Transverse colon (tissue), 4 donors: ENCODE measurements around the gene KASH5. TPM values are rescaled to one million over a fixed set of nuclear protein-coding genes. Genes with fewer than 3 reads are reported as not detected.

Source experiments
- DNase-seq: peaks from one replicate; pipeline ENCODE4 v3.0.0-alpha.2; 2019
- H3K27ac ChIP-seq, 4 donors: fragments of 200-600 bp; sonication (generic); 2 replicates each; pipeline ENCODE4 v1.5.1; 2016 to 2018; ENCODE audit warnings: inconsistent platforms in 4 of 4
- H3K27me3 ChIP-seq: fragments of 200-600 bp; sonication (generic); 2 replicates; pipeline ENCODE4 v1.5.1; 2017; ENCODE audit warnings: inconsistent platforms
- H3K36me3 ChIP-seq, 4 donors: fragments of 200-600 bp; sonication (generic); 2 replicates each; pipeline ENCODE4 v1.5.1; 2017 to 2019; ENCODE audit warnings: inconsistent platforms in 4 of 4
- H3K4me1 ChIP-seq, 4 donors: fragments of 200-600 bp; sonication (generic); 2 replicates each; pipeline ENCODE4 v1.5.1; 2017 to 2020; ENCODE audit warnings: inconsistent platforms in 4 of 4
- H3K4me3 ChIP-seq, 4 donors: fragments of 200-600 bp; sonication (generic); 1 replicate in 1 of 4; 2 replicates in 3 of 4; pipeline versions ENCODE4 v1.5.1 to v1.6.1; 2017 to 2019; ENCODE audit warnings: inconsistent platforms in 4 of 4
- H3K9me3 ChIP-seq, 2 donors: fragments of 200-600 bp; sonication (generic); 2 replicates each; pipeline ENCODE4 v1.5.1; 2017 to 2019; ENCODE audit warnings: inconsistent platforms in 2 of 2
- EP300 ChIP-seq: sonication (generic); formaldehyde crosslinking; IDR thresholded peaks from one replicate; pipeline ENCODE4 v1.6.1; 2017; ENCODE audit warnings: antibody characterized with exemption, low read depth
- POLR2A ChIP-seq: fragments of 450-650 bp; IDR thresholded peaks from one replicate; pipeline ENCODE4 v1.6.1; 2016; ENCODE audit warnings: antibody characterized with exemption, mild to moderate bottlenecking, moderate library complexity
- POLR2AphosphoS5 ChIP-seq, 3 donors: sonication (generic); formaldehyde crosslinking; IDR thresholded peaks; one replicate each; pipeline ENCODE4 v1.6.1; 2016; ENCODE audit warnings: antibody characterized with exemption in 3 of 3
- WGBS, 2 donors: methylation state at CpG; one replicate each; pipeline ENCODE4 v1.1.5; 2018; ENCODE audit warnings: low coverage in 1 of 2; 5-methylcytosine and 5-hydroxymethylcytosine counted together
- in situ Hi-C, 4 donors: fragments of 200-750 bp; cut with MboI; loops; one replicate each; pipeline versions ENCODE4 v1.15.0 to v1.15.1; 2017; ENCODE audit warnings: low sequenced_read_pairs in 3 of 4, low pct_ligation_motif_present in 1 of 4, low pct_unique_long_range_greater_than_20kb in 1 of 4
- intact Hi-C: fragments of 100-400 bp; cut with DNase I; formaldehyde crosslinking; loops from one replicate; pipeline ENCODE4 v1.15.1; 2023; ENCODE audit warnings: low total_unique reads
- total RNA-seq, 4 donors: library from RNA; depleted of rRNA; stranded (reverse); fragments of >200 nt; gene quantifications; one replicate each; pipeline ENCODE4 v1.1.0, GENCODE V29; 2016
- TF ChIP-seq, protein P1 (sequence below), 5 experiments: fragments of 200-600 bp in 3 of 5; fragments of 450-650 bp in 2 of 5; sonication (generic) in 3 of 5; IDR thresholded peaks; 1 replicate in 2 of 5; 2 replicates in 3 of 5; pipeline ENCODE4 v1.5.1; 2016 to 2017; ENCODE audit warnings: antibody characterized with exemption in 5 of 5, inconsistent platforms in 3 of 5, mild to moderate bottlenecking in 2 of 5, moderate library complexity in 1 of 5

The KASH5 gene
- total RNA-seq, 4 donors from 2014 or later, result not detected

DNA sequence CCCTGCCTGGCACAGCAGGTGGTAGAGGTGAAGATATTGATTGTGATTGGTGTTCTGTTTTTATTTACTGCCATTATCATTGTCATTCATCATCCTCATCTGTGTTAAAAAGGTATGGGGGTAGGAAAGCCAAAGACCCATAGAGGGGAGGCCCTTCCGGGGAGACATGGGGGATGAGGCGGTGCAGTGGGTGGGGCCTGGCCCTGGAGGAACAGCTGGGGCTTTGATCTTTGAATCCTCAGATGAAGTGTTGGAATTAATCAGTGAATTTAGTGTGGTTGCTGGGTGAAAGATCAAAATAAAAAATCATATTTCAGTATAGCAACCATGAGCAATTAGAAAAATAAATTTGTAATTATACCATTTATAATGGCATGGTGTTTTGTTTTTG, 27.8 kb downstream of the KASH5 start:
- no peak overlapping the region for H3K27ac ChIP-seq
- no peaks in the 10 kb centered on the region for H3K36me3 ChIP-seq
- 81% methylated on average over 2 of the region's 2 CpGs for WGBS, 2 donors
- H3K27me3 ChIP-seq, result peaks cover 60% of the 10 kb centered on the region
- H3K9me3 ChIP-seq, result no peaks in the 10 kb centered on the region
- in situ Hi-C loops (no loop called here), intact Hi-C loops (no loop called here)
- TF ChIP-seq EP300 (no peak), POLR2A (no peak), POLR2AphosphoS5 (IDR thresholded peaks at IDR 0.05) (no peak)
- TF ChIP-seq, protein P1, sequence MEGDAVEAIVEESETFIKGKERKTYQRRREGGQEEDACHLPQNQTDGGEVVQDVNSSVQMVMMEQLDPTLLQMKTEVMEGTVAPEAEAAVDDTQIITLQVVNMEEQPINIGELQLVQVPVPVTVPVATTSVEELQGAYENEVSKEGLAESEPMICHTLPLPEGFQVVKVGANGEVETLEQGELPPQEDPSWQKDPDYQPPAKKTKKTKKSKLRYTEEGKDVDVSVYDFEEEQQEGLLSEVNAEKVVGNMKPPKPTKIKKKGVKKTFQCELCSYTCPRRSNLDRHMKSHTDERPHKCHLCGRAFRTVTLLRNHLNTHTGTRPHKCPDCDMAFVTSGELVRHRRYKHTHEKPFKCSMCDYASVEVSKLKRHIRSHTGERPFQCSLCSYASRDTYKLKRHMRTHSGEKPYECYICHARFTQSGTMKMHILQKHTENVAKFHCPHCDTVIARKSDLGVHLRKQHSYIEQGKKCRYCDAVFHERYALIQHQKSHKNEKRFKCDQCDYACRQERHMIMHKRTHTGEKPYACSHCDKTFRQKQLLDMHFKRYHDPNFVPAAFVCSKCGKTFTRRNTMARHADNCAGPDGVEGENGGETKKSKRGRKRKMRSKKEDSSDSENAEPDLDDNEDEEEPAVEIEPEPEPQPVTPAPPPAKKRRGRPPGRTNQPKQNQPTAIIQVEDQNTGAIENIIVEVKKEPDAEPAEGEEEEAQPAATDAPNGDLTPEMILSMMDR (IDR thresholded peaks at IDR 0.05), result no peak
- H3K4me3 ChIP-seq, result no peak overlapping the region
- peaks cover 0 to 1% (median 0%) of the 10 kb centered on the region in 4 donors for H3K4me1 ChIP-seq
- no peak for DNase-seq

DNA sequence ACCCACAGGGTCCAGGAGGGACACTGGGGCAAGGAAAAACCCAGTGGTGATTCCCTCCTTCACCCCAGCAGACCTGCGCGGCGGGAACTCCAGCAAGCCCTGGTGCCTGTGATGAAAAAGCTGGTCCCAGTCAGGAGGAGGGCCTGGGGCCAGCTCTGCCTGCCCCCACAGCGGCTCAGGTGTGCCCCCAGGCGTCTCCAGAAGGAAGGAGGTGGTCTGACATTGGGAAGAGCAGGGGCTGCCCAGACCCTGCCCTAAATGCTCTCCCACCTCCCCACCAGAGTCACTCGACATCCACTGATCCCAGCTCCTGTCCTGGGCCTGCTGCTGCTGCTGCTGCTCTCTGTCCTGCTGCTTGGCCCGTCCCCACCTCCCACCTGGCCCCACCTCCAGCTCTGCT, 29.0 kb downstream of the KASH5 start:
- 17 to 58% methylated on average over 1 to 7 of the region's 7 CpGs for WGBS, 2 donors
- peaks cover 73% of the 10 kb centered on the region for H3K27me3 ChIP-seq

DNA sequence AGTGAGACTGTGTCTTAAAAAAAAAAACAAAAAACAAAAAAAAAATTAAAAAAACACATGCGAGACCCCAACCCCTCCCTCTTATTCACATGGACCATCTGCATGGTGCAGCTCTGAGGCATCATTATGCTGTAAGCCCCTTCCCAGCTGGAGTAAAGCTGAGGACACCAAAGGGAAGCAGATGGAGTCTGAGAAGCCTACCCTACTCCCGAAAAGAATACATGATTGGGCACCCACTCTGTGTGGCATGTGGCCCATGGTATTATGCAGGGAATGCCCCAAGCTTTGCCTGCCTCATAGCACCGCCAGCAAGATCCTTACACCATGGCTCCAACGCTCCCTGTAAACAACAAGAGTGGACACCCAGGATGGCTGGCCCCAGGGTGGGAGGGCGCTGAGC, 30.5 kb downstream of the KASH5 start:
- in situ Hi-C loops (no loop called here), intact Hi-C loops (no loop called here)
- TF ChIP-seq, protein P1 (IDR thresholded peaks at IDR 0.05), result no peak
- no peak for TF ChIP-seq POLR2AphosphoS5 (IDR thresholded peaks at IDR 0.05)
- no peak for TF ChIP-seq EP300

More for the DNA sequence above, 29.0 kb downstream of the KASH5 start:
- no peak overlapping the region for H3K4me3 ChIP-seq
- no peaks in the 10 kb centered on the region for H3K9me3 ChIP-seq
- no peak for DNase-seq
- TF ChIP-seq POLR2A, result no peak
- no peak for TF ChIP-seq POLR2AphosphoS5 (IDR thresholded peaks at IDR 0.05)
- TF ChIP-seq, protein P1 (IDR thresholded peaks at IDR 0.05), result no peak
- TF ChIP-seq EP300, result no peak
- peaks cover under 1 to 9% (median 4%) of the 10 kb centered on the region in 4 donors for H3K4me1 ChIP-seq
- no peak overlapping the region for H3K27ac ChIP-seq
- in situ Hi-C loops, result no loop called here
- H3K36me3 ChIP-seq, result no peaks in the 10 kb centered on the region
- intact Hi-C loops, result no loop called here

DNA sequence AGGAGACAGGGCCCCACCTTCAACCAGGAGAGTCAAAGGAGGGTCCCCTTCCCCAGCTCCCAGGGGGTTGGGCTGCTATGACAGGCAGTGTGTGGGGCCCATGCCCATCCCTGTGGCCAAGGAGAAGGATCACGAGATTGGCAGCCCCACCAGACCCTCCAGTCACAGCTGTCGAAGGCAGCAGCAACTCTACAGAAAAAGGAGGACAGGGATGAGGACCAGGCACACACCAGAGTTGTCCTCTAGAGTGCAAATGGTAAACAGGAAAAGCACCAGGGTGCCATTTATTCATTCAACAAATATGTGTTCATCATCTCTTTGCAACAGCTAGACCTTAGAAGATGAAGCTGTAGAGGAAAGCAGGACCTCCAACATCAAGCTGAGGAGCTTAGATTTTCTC, 31.1 kb downstream of the KASH5 start:
- no peaks in the 10 kb centered on the region for H3K9me3 ChIP-seq
- no peak overlapping the region for H3K4me3 ChIP-seq
- in situ Hi-C loops (no loop called here), intact Hi-C loops (no loop called here)
- H3K27ac ChIP-seq, result no peak overlapping the region
- H3K27me3 ChIP-seq, result peaks cover 89% of the 10 kb centered on the region
- no peak for DNase-seq
- WGBS, 2 donors, result 56% methylated on average over 2 of the region's 2 CpGs; no CpG with 5 or more reads in 1 of the 2 donors
- TF ChIP-seq EP300 (no peak), POLR2AphosphoS5 (IDR thresholded peaks at IDR 0.05) (no peak), POLR2A (no peak)
- TF ChIP-seq, protein P1 (IDR thresholded peaks at IDR 0.05), result no peak
- H3K36me3 ChIP-seq, result no peaks in the 10 kb centered on the region
- peaks cover 3 to 27% (median 18%) of the 10 kb centered on the region in 4 donors for H3K4me1 ChIP-seq

More for the DNA sequence above, 30.5 kb downstream of the KASH5 start:
- Histone ChIP-seq H3K9me3 (no peaks in the 10 kb centered on the region), H3K4me1 (peaks cover 3 to 23% (median 18%) of the 10 kb centered on the region in 4 donors), H3K36me3 (no peaks in the 10 kb centered on the region), H3K27ac (no peak overlapping the region), H3K4me3 (no peak overlapping the region), H3K27me3 (peaks cover 82% of the 10 kb centered on the region)
- WGBS, 2 donors, result 40 to 69% methylated on average over 1 to 5 of the region's 5 CpGs
- no peak for DNase-seq
